Measurements from ENCODE around the gene GPC3.
"Not testable (repeated sequence)": the region's sequence is repeated elsewhere in the genome, so short reads cannot be mapped to it uniquely, and the experiment has no call there.

The GPC3 gene

GRCh38 chrX:133994576-133994975 is 9.2 kb upstream of the GPC3 start:
- DNase-seq = no peak

- no peak for DNase-seq
Observed at GRCh38 chrX:133992882-133993281, 7.5 kb upstream of the GPC3 start.

GRCh38 chrX:133991814-133992213 is 6.4 kb upstream of the GPC3 start:
- DNase-seq = no peak

- DNase-seq = not testable (repeated sequence)
Observed at GRCh38 chrX:133991057-133991456, 5.7 kb upstream of the GPC3 start.

- DNase-seq = no peak
Observed at GRCh38 chrX:133989993-133990392, 4.6 kb upstream of the GPC3 start.

- no peak for DNase-seq
Observed at GRCh38 chrX:133989490-133989889, 4.1 kb upstream of the GPC3 start.

- DNase-seq = no peak
Observed at GRCh38 chrX:133988010-133988409, 2.6 kb upstream of the GPC3 start.

GRCh38 chrX:133987188-133987587 is 1.8 kb upstream of the GPC3 start:
- no peak for DNase-seq

GRCh38 chrX:133985967-133986683 is 731 bp upstream of the GPC3 start:
- DNase-seq = no peak

GRCh38 chrX:133984857-133985163 is 584 bp downstream of the GPC3 start:
- no peak for DNase-seq

GRCh38 chrX:133983974-133984845 is 1.2 kb downstream of the GPC3 start:
- DNase-seq = no peak

- DNase-seq = no peak
Observed at GRCh38 chrX:133983256-133983973, 2.0 kb downstream of the GPC3 start.

GRCh38 chrX:133981924-133982323 is 3.5 kb downstream of the GPC3 start:
- DNase-seq = no peak

- DNase-seq = no peak
Observed at GRCh38 chrX:133980832-133981588, 4.4 kb downstream of the GPC3 start.

GRCh38 chrX:133980406-133980805 is 5.0 kb downstream of the GPC3 start:
- DNase-seq = no peak

GRCh38 chrX:133979641-133980230 is 5.7 kb downstream of the GPC3 start:
- no peak for DNase-seq

- DNase-seq = no peak
Observed at GRCh38 chrX:133973704-133974103, 11.7 kb downstream of the GPC3 start.

- no peak for DNase-seq
Observed at GRCh38 chrX:133972916-133973315, 12.5 kb downstream of the GPC3 start.

- DNase-seq = no peak
Observed at GRCh38 chrX:133971586-133971985, 13.8 kb downstream of the GPC3 start.

- no peak for DNase-seq
Observed at GRCh38 chrX:133970076-133970475, 15.3 kb downstream of the GPC3 start.

- no peak for DNase-seq
Observed at GRCh38 chrX:133969191-133969590, 16.2 kb downstream of the GPC3 start.

- no peak for DNase-seq
Observed at GRCh38 chrX:133968109-133968508, 17.3 kb downstream of the GPC3 start.

GRCh38 chrX:133966199-133966598 is 19.2 kb downstream of the GPC3 start:
- no peak for DNase-seq

All from effector CD8-positive, alpha-beta T cell (primary cell).